HepG2 (cell line): ENCODE results near the gene ACADVL. TPM values are rescaled to one million over a fixed set of nuclear protein-coding genes. Genes with fewer than 3 reads are reported as not detected.

ENCODE experiments used
- HNRNPLL ChIP-seq: fragments of 200-400 bp; formaldehyde crosslinking; IDR thresholded peaks from 2 replicates; pipeline ENCODE4 v1.6.1; 2017; ENCODE audit warnings: mild to moderate bottlenecking, low read depth, low read length; ENCODE audit not compliant: poor library complexity, severe bottlenecking
- JUND ChIP-seq: sonication (generic); formaldehyde crosslinking; IDR thresholded peaks from 2 replicates; pipeline ENCODE4 v1.8.0; 2022; ENCODE audit warnings: mild to moderate bottlenecking, missing genetic modification reagents
- NCOR1 ChIP-seq: fragments of 200-600 bp; sonication (generic); IDR thresholded peaks from 2 replicates; pipeline ENCODE4 v1.7.0; 2017; ENCODE audit warnings: antibody characterized with exemption, low read length, borderline replicate concordance
- NR2F2 ChIP-seq: IDR thresholded peaks from 2 replicates; pipeline ENCODE4 v1.6.1; 2012; ENCODE audit warnings: low read depth, inconsistent platforms, borderline replicate concordance
- PHF5A ChIP-seq: IDR thresholded peaks from one replicate; pipeline ENCODE4 v1.6.1; 2018; ENCODE audit warnings: low read depth, missing genetic modification reagents; ENCODE audit not compliant: unreplicated experiment
- PRPF4 ChIP-seq: fragments of 200-400 bp; formaldehyde crosslinking; IDR thresholded peaks from 2 replicates; pipeline ENCODE4 v1.6.1; 2016; ENCODE audit warnings: low read length, low read depth; ENCODE audit not compliant: poor library complexity, severe bottlenecking
- RFXANK ChIP-seq: IDR thresholded peaks from 2 replicates; pipeline ENCODE4 v1.6.1; 2016
- SRY ChIP-seq: sonication (generic); formaldehyde crosslinking; IDR thresholded peaks from 2 replicates; pipeline ENCODE4 v1.8.0; 2022; ENCODE audit warnings: mild to moderate bottlenecking, missing genetic modification reagents
- ZFP37 ChIP-seq: sonication (generic); formaldehyde crosslinking; IDR thresholded peaks from 2 replicates; pipeline ENCODE4 v1.4.0; 2020; ENCODE audit warnings: missing genetic modification reagents, borderline replicate concordance
- ZFYVE20 ChIP-seq: sonication (generic); formaldehyde crosslinking; IDR thresholded peaks from 2 replicates; pipeline ENCODE4 v1.8.0; 2023; ENCODE audit warnings: low read depth, mild to moderate bottlenecking, moderate library complexity, missing genetic modification reagents, borderline replicate concordance
- ZMYM4 ChIP-seq: sonication (generic); formaldehyde crosslinking; IDR thresholded peaks from 2 replicates; pipeline ENCODE4 v1.8.1; 2023; ENCODE audit warnings: mild to moderate bottlenecking, missing genetic modification reagents
- ZNF367 ChIP-seq: sonication (generic); formaldehyde crosslinking; IDR thresholded peaks from 2 replicates; pipeline ENCODE4 v1.4.0; 2020; ENCODE audit warnings: missing genetic modification reagents, borderline replicate concordance
- ZNF530 ChIP-seq: sonication (generic); formaldehyde crosslinking; IDR thresholded peaks from 2 replicates; pipeline ENCODE4 v1.5.0; 2020; ENCODE audit warnings: low read depth, mild to moderate bottlenecking, missing genetic modification reagents
- ZNF549 ChIP-seq: sonication (generic); formaldehyde crosslinking; IDR thresholded peaks from 2 replicates; pipeline ENCODE4 v1.5.0; 2020; ENCODE audit warnings: missing genetic modification reagents
- ZNF564 ChIP-seq: sonication (generic); formaldehyde crosslinking; IDR thresholded peaks from 2 replicates; pipeline ENCODE4 v1.8.1; 2023; ENCODE audit warnings: mild to moderate bottlenecking, missing genetic modification reagents
- ZSCAN12 ChIP-seq: sonication (generic); formaldehyde crosslinking; IDR thresholded peaks from 2 replicates; pipeline ENCODE4 v1.9.0; 2021; ENCODE audit warnings: mild to moderate bottlenecking, missing genetic modification reagents
- polyA plus RNA-seq, 8 experiments: library from polyadenylated mRNA; depleted of rRNA in 3 of 8; stranded (reverse) in 7 of 8; unstranded in 1 of 8; fragments of >200 nt; fragmentation: Illumina TruSeq in 4 of 8; extraction: Trizol in 4 of 8; gene quantifications; 2 replicates each; pipeline versions ENCODE4 v1.2.1 to v1.2.3, GENCODE V29; 2011 to 2016; ENCODE audit warnings: low read depth in 4 of 8, missing spikeins in 1 of 8, mixed read lengths in 1 of 8; ENCODE audit not compliant: insufficient read depth in 1 of 8
- total RNA-seq, 5 experiments: library from RNA; depleted of rRNA; stranded (reverse); fragments of >200 nt; fragmentation: Illumina TruSeq; extraction: Trizol; gene quantifications; 2 replicates each; pipeline ENCODE4 v1.2.3, GENCODE V29; 2016; ENCODE audit warnings: low read depth in 1 of 5
- TF ChIP-seq, protein P1 (sequence below): sonication (generic); formaldehyde crosslinking; IDR thresholded peaks from 2 replicates; pipeline ENCODE4 v1.4.0; 2020; ENCODE audit warnings: missing genetic modification reagents
- TF ChIP-seq, protein P2 (sequence below): sonication (generic); formaldehyde crosslinking; IDR thresholded peaks from 2 replicates; pipeline ENCODE4 v1.4.0; 2020; ENCODE audit warnings: missing genetic modification reagents
- TF ChIP-seq, protein P3 (sequence below): sonication (generic); formaldehyde crosslinking; IDR thresholded peaks from 2 replicates; pipeline ENCODE4 v1.4.0; 2020; ENCODE audit warnings: missing genetic modification reagents, borderline replicate concordance

The ACADVL gene
- total and polyA plus RNA-seq, 2 of the 13 experiments (the other 11 are each of a cell fraction or from before 2014, with no cell fraction given) = 219 to 412 TPM

DNA sequence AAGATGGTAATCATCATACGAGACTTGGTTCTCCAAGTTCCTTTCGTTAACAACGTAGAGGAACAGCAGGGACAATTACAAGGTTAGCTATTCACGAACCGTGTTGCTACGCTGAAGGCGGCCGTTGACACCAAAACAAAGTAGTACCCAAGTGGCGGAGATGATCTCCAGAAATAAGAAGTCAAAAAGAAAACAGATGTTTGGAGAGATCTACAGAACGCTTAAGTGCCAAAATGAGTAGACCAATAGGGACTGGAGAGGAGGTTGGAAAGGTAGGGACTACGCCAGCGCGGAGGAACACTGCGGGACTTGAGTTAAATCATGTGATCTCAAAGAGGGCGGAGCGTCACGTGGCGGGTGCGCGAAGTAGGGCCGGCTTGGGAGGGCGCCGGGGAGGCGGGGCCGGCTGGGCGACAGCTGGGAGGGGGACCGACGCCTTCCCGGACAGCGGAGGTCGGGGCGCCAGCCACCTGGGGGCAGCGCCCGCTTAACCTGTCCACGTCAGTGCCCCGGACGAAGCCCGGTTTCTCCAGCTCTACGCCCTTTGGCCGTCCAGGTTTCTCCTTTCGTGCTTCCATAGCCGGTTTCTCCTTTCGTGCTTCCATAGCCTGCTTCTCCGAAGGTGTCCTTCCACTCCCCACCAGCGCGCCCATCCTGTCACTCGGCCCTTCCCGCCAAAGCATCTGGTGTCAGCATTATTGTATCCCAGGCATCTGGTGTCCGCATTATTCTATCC, 23.1 kb downstream of the ACADVL start (continued):
- TF ChIP-seq, protein P1, sequence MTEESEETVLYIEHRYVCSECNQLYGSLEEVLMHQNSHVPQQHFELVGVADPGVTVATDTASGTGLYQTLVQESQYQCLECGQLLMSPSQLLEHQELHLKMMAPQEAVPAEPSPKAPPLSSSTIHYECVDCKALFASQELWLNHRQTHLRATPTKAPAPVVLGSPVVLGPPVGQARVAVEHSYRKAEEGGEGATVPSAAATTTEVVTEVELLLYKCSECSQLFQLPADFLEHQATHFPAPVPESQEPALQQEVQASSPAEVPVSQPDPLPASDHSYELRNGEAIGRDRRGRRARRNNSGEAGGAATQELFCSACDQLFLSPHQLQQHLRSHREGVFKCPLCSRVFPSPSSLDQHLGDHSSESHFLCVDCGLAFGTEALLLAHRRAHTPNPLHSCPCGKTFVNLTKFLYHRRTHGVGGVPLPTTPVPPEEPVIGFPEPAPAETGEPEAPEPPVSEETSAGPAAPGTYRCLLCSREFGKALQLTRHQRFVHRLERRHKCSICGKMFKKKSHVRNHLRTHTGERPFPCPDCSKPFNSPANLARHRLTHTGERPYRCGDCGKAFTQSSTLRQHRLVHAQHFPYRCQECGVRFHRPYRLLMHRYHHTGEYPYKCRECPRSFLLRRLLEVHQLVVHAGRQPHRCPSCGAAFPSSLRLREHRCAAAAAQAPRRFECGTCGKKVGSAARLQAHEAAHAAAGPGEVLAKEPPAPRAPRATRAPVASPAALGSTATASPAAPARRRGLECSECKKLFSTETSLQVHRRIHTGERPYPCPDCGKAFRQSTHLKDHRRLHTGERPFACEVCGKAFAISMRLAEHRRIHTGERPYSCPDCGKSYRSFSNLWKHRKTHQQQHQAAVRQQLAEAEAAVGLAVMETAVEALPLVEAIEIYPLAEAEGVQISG = peak; percentile 80
- TF ChIP-seq ZFYVE20 (CRISPR knock-in tag) = no peak
- TF ChIP-seq ZNF530 (CRISPR knock-in tag) = no peak
- TF ChIP-seq, protein P2, sequence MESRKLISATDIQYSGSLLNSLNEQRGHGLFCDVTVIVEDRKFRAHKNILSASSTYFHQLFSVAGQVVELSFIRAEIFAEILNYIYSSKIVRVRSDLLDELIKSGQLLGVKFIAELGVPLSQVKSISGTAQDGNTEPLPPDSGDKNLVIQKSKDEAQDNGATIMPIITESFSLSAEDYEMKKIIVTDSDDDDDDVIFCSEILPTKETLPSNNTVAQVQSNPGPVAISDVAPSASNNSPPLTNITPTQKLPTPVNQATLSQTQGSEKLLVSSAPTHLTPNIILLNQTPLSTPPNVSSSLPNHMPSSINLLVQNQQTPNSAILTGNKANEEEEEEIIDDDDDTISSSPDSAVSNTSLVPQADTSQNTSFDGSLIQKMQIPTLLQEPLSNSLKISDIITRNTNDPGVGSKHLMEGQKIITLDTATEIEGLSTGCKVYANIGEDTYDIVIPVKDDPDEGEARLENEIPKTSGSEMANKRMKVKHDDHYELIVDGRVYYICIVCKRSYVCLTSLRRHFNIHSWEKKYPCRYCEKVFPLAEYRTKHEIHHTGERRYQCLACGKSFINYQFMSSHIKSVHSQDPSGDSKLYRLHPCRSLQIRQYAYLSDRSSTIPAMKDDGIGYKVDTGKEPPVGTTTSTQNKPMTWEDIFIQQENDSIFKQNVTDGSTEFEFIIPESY (CRISPR knock-in tag) = peak; percentile 67
- peak; percentile 89 for TF ChIP-seq PHF5A (CRISPR knock-in tag)
- TF ChIP-seq HNRNPLL = peak; percentile 98
- no peak for TF ChIP-seq ZNF367
- TF ChIP-seq ZMYM4 = peak; percentile 47
- no peak for TF ChIP-seq PRPF4
- no peak for TF ChIP-seq ZNF549
- TF ChIP-seq NR2F2 = no peak
- TF ChIP-seq, protein P3, sequence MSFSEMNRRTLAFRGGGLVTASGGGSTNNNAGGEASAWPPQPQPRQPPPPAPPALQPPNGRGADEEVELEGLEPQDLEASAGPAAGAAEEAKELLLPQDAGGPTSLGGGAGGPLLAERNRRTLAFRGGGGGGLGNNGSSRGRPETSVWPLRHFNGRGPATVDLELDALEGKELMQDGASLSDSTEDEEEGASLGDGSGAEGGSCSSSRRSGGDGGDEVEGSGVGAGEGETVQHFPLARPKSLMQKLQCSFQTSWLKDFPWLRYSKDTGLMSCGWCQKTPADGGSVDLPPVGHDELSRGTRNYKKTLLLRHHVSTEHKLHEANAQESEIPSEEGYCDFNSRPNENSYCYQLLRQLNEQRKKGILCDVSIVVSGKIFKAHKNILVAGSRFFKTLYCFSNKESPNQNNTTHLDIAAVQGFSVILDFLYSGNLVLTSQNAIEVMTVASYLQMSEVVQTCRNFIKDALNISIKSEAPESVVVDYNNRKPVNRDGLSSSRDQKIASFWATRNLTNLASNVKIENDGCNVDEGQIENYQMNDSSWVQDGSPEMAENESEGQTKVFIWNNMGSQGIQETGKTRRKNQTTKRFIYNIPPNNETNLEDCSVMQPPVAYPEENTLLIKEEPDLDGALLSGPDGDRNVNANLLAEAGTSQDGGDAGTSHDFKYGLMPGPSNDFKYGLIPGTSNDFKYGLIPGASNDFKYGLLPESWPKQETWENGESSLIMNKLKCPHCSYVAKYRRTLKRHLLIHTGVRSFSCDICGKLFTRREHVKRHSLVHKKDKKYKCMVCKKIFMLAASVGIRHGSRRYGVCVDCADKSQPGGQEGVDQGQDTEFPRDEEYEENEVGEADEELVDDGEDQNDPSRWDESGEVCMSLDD (CRISPR knock-in tag) = peak; percentile 53; the same call in 1 of the 2 replicates
- peak; percentile 52; the same call in 1 of the 2 replicates for TF ChIP-seq SRY (CRISPR knock-in tag)
- TF ChIP-seq JUND (CRISPR knock-in tag) = peak; percentile 25; the same call in 1 of the 2 replicates
- no peak for TF ChIP-seq ZNF564 (CRISPR knock-in tag)
- peak; percentile 66; the same call in 1 of the 2 replicates for TF ChIP-seq NCOR1
- peak; percentile 59; the same call in 1 of the 2 replicates for TF ChIP-seq ZSCAN12 (CRISPR knock-in tag)
- TF ChIP-seq RFXANK (CRISPR knock-in tag) = peak; percentile 50; the same call in 1 of the 2 replicates
- 0 out of 2 replicates have a peak, but pooled peaks have one; percentile 23 for TF ChIP-seq ZFP37 (CRISPR knock-in tag)
